ENCODE results near the gene LYST. TPM values are rescaled to one million over a fixed set of nuclear protein-coding genes. Genes with fewer than 3 reads are reported as not detected.

The LYST gene
- total RNA-seq, 1 experiment from 2014 or later: 4.8 TPM

DNA sequence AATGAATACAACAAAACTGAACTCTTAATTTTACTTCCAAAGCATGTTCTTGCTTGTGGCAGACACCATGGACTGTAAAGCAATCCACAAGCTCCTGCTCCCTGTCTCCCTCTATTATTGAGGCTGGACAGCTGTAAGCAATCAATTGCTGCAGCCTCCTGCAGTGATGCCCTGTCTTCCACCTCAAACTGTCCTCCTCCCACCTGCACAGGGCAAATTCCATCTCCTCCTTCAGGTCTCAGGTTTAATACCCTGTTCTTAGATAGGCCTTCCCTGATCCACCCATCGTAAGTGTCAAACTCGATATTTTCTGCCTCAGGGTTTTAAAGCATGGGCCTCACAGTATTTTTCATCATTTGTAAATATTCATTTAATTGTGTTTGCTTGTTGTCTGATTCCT is 81.8 kb downstream of the LYST start:
- ChIA-PET POLR2A (ENCODE audit: unreplicated experiment) (no interaction called here), CTCF (interaction anchor here (1.0 kb wide), 1 partner anchor 271 kb away, joined by 4 read pairs; no protein-coding TSS in a partner anchor)
- H3K9ac ChIP-seq (ENCODE audit: low read length): no peak overlapping the region
- peaks cover 5% of the 10 kb centered on the region for H3K4me1 ChIP-seq (ENCODE audit: insufficient read depth, low read length)
- H3K4me3 ChIP-seq (ENCODE audit: low read length): no peak overlapping the region
- ATAC-seq (no peak), DNase-seq (no peak)
- H3K36me3 ChIP-seq (ENCODE audit: low read depth, low read length): no peaks in the 10 kb centered on the region
- no peaks in the 10 kb centered on the region for H3K9me3 ChIP-seq (ENCODE audit: low read length)
- TF ChIP-seq EZH2phosphoT487 (IDR thresholded peaks at IDR 0.05; ENCODE audit: borderline replicate concordance, low read length): no peak
- H3K9me2 ChIP-seq (replicated peaks; ENCODE audit: low read length): no peaks in the 10 kb centered on the region
- H4K20me1 ChIP-seq (ENCODE audit: low read length): no peaks in the 10 kb centered on the region
- H3F3A ChIP-seq (ENCODE audit: low read length, unreplicated experiment): no peaks in the 10 kb centered on the region
- no peaks in the 10 kb centered on the region for H3K79me2 ChIP-seq (ENCODE audit: low read length)
- no peaks in the 10 kb centered on the region for H3K27me3 ChIP-seq (ENCODE audit: low read length)
- no peak overlapping the region for H2AFZ ChIP-seq (ENCODE audit: low read length)
- BruUV-seq (replicated peaks): no TSS peak
- no peak overlapping the region for H3K4me2 ChIP-seq (ENCODE audit: low read length)
- intact Hi-C loops (cut with micrococcal nuclease): loop anchor here (1.0 to 5.0 kb wide), 2 partner anchors 58 to 188 kb away; no protein-coding TSS in a partner anchor
- no peak overlapping the region for H3K27ac ChIP-seq (ENCODE audit: low read length)

DNA sequence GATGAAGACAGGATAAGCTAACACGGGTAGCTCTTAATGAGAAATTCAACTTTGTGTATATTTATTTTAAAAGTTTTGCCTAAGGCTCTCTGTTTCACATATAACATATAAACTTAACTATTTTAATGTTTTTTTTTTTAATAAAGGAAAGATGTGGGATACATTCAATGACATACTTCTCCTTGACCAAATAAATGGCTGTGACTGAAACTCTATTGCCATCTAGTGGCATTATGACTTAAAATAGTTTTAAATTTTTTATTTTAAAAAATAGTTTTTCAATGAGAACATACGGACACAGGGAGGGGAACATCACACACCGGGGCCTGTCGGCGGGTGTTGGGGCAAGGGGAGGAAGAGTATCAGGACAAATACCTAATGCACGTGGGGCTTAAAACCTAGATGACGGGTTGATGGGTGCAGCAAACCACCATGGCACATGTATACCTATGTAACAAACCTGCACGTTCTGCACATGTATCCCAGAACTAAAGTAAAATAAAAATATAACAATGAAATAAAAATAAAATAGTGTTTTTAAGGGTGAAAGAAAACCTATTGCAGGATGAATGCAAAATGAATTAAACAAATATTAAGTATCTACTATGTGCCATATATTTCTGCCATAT is 83.4 kb downstream of the LYST start:
- ChIA-PET CTCF (interaction anchor here (0.6 to 1.1 kb wide), 5 partner anchors 60 to 749 kb away, joined by 3 to 7 read pairs (median 3); partner anchors contain the start of gene B3GALNT2), POLR2A (ENCODE audit: unreplicated experiment) (interaction anchor here (0.7 kb wide), 1 partner anchor 503 kb away, joined by 8 read pairs; no protein-coding TSS in a partner anchor)
- no peak overlapping the region for H3K4me2 ChIP-seq (ENCODE audit: low read length)
- H3K9me2 ChIP-seq (replicated peaks; ENCODE audit: low read length): no peaks in the 10 kb centered on the region
- ATAC-seq (peak; percentile 22; the same call in 1 of the 2 replicates), DNase-seq (peak; percentile 66)
- no peaks in the 10 kb centered on the region for H3K36me3 ChIP-seq (ENCODE audit: low read depth, low read length)
- H3F3A ChIP-seq (ENCODE audit: low read length, unreplicated experiment): no peaks in the 10 kb centered on the region
- H3K4me3 ChIP-seq (ENCODE audit: low read length): no peak overlapping the region
- no peak overlapping the region for H3K9ac ChIP-seq (ENCODE audit: low read length)
- no peaks in the 10 kb centered on the region for H3K9me3 ChIP-seq (ENCODE audit: low read length)
- H3K27me3 ChIP-seq (ENCODE audit: low read length): no peaks in the 10 kb centered on the region
- TF ChIP-seq, protein P1, sequence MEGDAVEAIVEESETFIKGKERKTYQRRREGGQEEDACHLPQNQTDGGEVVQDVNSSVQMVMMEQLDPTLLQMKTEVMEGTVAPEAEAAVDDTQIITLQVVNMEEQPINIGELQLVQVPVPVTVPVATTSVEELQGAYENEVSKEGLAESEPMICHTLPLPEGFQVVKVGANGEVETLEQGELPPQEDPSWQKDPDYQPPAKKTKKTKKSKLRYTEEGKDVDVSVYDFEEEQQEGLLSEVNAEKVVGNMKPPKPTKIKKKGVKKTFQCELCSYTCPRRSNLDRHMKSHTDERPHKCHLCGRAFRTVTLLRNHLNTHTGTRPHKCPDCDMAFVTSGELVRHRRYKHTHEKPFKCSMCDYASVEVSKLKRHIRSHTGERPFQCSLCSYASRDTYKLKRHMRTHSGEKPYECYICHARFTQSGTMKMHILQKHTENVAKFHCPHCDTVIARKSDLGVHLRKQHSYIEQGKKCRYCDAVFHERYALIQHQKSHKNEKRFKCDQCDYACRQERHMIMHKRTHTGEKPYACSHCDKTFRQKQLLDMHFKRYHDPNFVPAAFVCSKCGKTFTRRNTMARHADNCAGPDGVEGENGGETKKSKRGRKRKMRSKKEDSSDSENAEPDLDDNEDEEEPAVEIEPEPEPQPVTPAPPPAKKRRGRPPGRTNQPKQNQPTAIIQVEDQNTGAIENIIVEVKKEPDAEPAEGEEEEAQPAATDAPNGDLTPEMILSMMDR (conservative IDR thresholded peaks at IDR 0.05; ENCODE audit: low read depth, low read length): no peak; the same call in 1 of the 2 replicates
- TF ChIP-seq EZH2phosphoT487 (IDR thresholded peaks at IDR 0.05; ENCODE audit: borderline replicate concordance, low read length): no peak
- TF ChIP-seq EZH2 (IDR thresholded peaks at IDR 0.05; ENCODE audit: low read length, unreplicated experiment): no peak
- no peaks in the 10 kb centered on the region for H4K20me1 ChIP-seq (ENCODE audit: low read length)
- H2AFZ ChIP-seq (ENCODE audit: low read length): no peak overlapping the region
- no peak overlapping the region for H3K27ac ChIP-seq (ENCODE audit: low read length)
- no peaks in the 10 kb centered on the region for H3K79me2 ChIP-seq (ENCODE audit: low read length)
- no TSS peak for BruUV-seq (replicated peaks)
- intact Hi-C loops (cut with micrococcal nuclease): loop anchor here (2.0 to 5.0 kb wide), 3 partner anchors 186 to 268 kb away; no protein-coding TSS in a partner anchor
- peaks cover 5% of the 10 kb centered on the region for H3K4me1 ChIP-seq (ENCODE audit: insufficient read depth, low read length)

DNA sequence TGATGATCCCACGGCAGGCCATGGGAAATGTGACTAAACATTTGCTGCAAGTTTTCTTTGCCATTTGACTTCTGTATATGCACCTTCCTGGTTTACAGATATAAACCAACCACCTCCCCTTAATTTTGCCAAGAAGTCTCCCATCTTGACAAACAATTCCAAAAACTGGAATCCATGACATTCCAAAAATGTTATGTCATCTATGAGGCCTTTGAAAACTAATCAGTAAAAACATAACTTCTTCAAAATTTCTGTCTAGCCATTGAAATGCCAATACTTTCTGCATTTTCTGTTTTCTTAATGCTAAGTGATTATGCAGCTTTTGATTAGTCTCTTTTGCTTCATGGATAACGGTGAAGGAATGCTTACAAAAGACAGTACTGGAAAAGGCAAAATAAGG is 84.1 kb downstream of the LYST start:
- no peak overlapping the region for H2AFZ ChIP-seq (ENCODE audit: low read length)

More for the DNA sequence above, 84.1 kb downstream of the LYST start:
- H3K9me2 ChIP-seq (replicated peaks; ENCODE audit: low read length): no peaks in the 10 kb centered on the region
- DNase-seq (no peak), ATAC-seq (no peak)
- no peaks in the 10 kb centered on the region for H3F3A ChIP-seq (ENCODE audit: low read length, unreplicated experiment)
- H3K27ac ChIP-seq (ENCODE audit: low read length): no peak overlapping the region
- H4K20me1 ChIP-seq (ENCODE audit: low read length): no peaks in the 10 kb centered on the region
- no peaks in the 10 kb centered on the region for H3K79me2 ChIP-seq (ENCODE audit: low read length)
- intact Hi-C loops (cut with micrococcal nuclease): loop anchor here (2.0 to 5.0 kb wide), 3 partner anchors 185 to 268 kb away; no protein-coding TSS in a partner anchor
- no peak overlapping the region for H3K4me3 ChIP-seq (ENCODE audit: low read length)
- no peaks in the 10 kb centered on the region for H3K36me3 ChIP-seq (ENCODE audit: low read depth, low read length)
- H3K9me3 ChIP-seq (ENCODE audit: low read length): no peaks in the 10 kb centered on the region
- no peak overlapping the region for H3K9ac ChIP-seq (ENCODE audit: low read length)
- no peaks in the 10 kb centered on the region for H3K27me3 ChIP-seq (ENCODE audit: low read length)
- no peak overlapping the region for H3K4me2 ChIP-seq (ENCODE audit: low read length)
- H3K4me1 ChIP-seq (ENCODE audit: insufficient read depth, low read length): peaks cover 5% of the 10 kb centered on the region
- BruUV-seq (replicated peaks): no TSS peak
- CTCF ChIA-PET: interaction anchor here (0.6 to 0.7 kb wide), 3 partner anchors 60 to 749 kb away, joined by 3 to 7 read pairs (median 3); no protein-coding TSS in a partner anchor
- POLR2A ChIA-PET (ENCODE audit: unreplicated experiment): interaction anchor here (0.7 kb wide), 1 partner anchor 502 kb away, joined by 8 read pairs; no protein-coding TSS in a partner anchor
- TF ChIP-seq EZH2 (IDR thresholded peaks at IDR 0.05; ENCODE audit: low read length, unreplicated experiment) (no peak), EZH2phosphoT487 (IDR thresholded peaks at IDR 0.05; ENCODE audit: borderline replicate concordance, low read length) (no peak)
- TF ChIP-seq, protein P1 (conservative IDR thresholded peaks at IDR 0.05; ENCODE audit: low read depth, low read length): no peak
